Large intestine (tissue), 3 donors: ENCODE data around the gene NGEF. TPM values are rescaled to one million over a fixed set of nuclear protein-coding genes. Genes with fewer than 3 reads are reported as not detected.
A peak's percentile ranks its signal among the peaks of the same experiment; 100 is the strongest.

Source experiments
- DNase-seq, 2 donors: peaks; one replicate each; pipeline versions ENCODE4 v3.0.0 to v3.0.0-alpha.2; 2013
- H3K27ac ChIP-seq: one replicate; pipeline ENCODE4 v1.5.1; 2013; ENCODE audit warnings: low read length
- H3K27me3 ChIP-seq: 2 replicates; pipeline ENCODE4 v1.6.1; 2013; ENCODE audit warnings: low read length; ENCODE audit not compliant: control insufficient read depth, insufficient read depth
- H3K36me3 ChIP-seq: 2 replicates; pipeline ENCODE4 v1.6.1; 2013; ENCODE audit warnings: low read length; ENCODE audit not compliant: control insufficient read depth, insufficient read depth
- H3K4me1 ChIP-seq: one replicate; pipeline ENCODE4 v1.6.1; 2013; ENCODE audit warnings: low read length; ENCODE audit not compliant: control insufficient read depth, insufficient read depth
- H3K4me3 ChIP-seq: one replicate; pipeline ENCODE4 v1.5.1; 2013; ENCODE audit warnings: low read length
- H3K9me3 ChIP-seq: one replicate; pipeline ENCODE4 v1.6.1; 2013; ENCODE audit warnings: mild to moderate bottlenecking, low read depth, low read length, moderate library complexity; ENCODE audit not compliant: control insufficient read depth
- WGBS: methylation state at CpG from one replicate; pipeline ENCODE4 v1.1.5; 2013; ENCODE audit warnings: low lambda C conversion rate; ENCODE audit not compliant: insufficient coverage; 5-methylcytosine and 5-hydroxymethylcytosine counted together
- polyA plus RNA-seq: library from polyadenylated mRNA; unstranded; fragments of 120-200 nt; gene quantifications from one replicate; pipeline ENCODE4 v1.2.1, GENCODE V29; 2013

NGEF gene
- polyA plus RNA-seq, 1 donor = 22.9 TPM

DNA sequence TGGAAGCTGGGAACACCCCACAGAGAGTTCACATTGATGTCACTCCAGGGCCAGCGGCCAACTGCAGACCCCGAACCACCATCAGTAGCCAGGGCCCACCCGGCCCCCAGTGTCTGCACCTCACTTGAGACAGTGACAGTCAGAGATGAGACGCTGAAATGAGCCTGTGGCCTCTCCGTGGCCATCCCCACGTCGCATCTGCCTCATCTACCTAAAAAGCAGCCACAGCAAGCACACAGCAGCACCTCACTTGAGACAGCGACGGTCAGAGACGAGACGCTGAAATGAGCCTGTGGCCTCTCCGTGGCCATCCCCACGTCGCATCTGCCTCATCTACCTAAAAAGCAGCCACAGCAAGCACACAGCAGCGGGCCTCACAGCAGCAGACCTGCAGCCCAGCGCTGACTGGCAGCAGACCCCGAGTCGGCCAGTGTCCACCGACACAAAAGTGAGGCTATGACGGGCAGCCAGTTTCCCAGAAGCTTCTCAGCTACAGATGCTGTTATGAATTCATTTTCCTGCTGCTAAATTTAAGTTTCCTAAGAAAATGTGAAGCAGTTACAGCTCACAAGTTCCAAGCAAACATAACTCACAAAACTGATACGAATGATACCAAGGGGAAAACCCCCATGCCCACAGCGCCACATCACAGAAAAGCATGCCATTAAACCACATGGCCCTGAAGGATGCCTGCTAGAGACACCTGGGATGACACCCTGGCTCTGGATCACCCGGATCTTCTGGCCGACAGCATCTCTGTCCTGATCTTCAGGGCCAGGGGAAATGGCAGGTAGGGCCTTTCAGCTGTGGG lies 115.3 kb downstream of the NGEF start:
- H3K4me3 ChIP-seq = no peak overlapping the region
- DNase-seq = no peak
- no peak overlapping the region for H3K27ac ChIP-seq
- no peaks in the 10 kb centered on the region for H3K36me3 ChIP-seq
- H3K4me1 ChIP-seq = no peaks in the 10 kb centered on the region
- H3K27me3 ChIP-seq = peaks cover 3% of the 10 kb centered on the region
- no CpG with 5 or more reads among the region's 24 CpGs for WGBS
- H3K9me3 ChIP-seq = no peaks in the 10 kb centered on the region

DNA sequence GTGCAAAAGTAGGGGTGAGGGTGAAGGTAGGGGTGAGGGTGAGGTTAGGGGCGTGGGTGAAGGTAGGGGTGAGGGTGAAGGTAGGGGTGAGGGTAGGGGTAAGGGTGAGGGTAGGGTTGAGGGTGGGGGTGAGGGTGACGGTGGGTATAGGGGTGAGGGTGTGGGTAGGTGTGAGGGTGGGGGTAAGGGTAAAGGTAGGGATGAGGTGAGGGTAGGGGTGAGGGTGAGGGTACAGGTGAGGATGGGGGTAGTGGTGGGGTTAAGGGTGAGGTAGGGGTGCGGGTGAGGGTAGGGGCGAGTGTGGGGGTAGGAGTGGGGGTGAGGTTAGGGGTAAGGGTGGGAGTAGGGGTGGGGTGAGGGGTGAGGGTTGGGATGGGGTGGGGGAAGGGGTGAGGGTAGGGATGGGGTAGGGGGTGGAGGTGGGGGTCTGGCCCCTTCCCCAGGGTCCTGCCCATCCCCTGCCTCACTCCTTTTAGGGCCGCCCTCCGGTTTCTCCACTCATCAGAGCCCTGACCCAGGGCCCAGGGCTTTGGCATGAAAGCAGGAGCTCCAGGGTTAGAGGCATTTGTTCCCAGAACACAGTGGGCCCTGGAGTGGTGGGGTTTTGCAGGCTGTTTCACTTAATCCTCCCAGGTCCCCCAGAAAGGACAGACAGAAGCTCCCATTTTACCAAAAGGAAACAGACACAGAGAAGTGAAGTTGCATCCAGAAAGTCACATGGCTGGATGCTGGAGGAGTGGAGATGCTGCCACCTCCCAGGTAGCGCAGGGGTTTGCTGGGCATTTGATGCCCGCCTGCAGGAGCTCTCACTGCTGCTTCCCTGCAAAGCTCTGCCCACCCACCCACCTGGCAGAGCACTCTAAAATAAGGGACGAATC lies 116.1 kb downstream of the NGEF start:
- Histone ChIP-seq H3K27me3 (peaks cover under 1% of the 10 kb centered on the region), H3K9me3 (no peaks in the 10 kb centered on the region), H3K36me3 (no peaks in the 10 kb centered on the region), H3K4me3 (no peak overlapping the region), H3K27ac (no peak overlapping the region), H3K4me1 (no peaks in the 10 kb centered on the region)
- DNase-seq = no peak
- no CpG with 5 or more reads among the region's 9 CpGs for whole genome bisulfite sequencing

DNA sequence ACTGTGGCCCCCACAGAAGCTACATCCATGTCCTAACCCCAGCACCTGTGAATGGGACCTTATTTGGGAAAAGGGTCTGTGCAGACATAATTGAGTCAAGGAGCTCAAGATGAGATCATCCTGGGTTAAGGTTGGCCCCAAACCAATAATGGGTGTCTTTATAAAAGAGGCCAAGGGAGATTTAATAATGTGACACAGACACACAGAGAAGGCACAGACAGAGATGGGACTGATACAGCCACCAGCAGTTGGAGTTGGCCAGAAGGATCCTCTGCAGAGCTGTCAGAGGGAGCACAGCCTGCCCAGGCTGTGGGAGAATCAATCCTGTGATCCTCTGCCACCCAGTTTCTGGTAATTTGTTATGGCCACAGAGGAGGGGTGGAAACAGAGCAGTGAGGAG lies 116.9 kb downstream of the NGEF start:
- Histone ChIP-seq H3K9me3 (no peaks in the 10 kb centered on the region), H3K36me3 (no peaks in the 10 kb centered on the region), H3K4me1 (no peaks in the 10 kb centered on the region), H3K27me3 (no peaks in the 10 kb centered on the region), H3K4me3 (no peak overlapping the region), H3K27ac (no peak overlapping the region)
- DNase-seq = no peak

DNA sequence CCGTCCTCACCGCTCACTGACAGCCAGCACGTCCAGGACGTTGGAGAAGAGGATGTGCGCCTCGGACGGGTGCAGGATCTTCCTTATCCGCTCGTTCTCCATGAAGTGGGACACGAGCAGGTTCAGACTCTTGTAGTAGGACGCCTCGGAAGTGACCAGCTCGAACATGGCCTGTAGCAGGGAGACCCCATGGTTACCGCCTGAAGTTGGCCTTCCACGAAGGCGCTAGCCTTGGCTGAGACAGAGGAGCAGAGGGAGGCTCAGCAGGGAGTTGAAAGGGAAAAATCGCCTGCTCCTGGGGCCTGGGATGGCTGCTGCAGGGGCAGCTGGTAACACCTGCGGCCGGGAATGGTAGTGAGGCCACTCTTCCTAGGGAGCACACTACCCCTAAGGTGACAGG lies 118.3 kb downstream of the NGEF start:
- no peak overlapping the region for H3K4me3 ChIP-seq
- no peaks in the 10 kb centered on the region for H3K27me3 ChIP-seq
- WGBS = no CpG with 5 or more reads among the region's 19 CpGs
- H3K27ac ChIP-seq = no peak overlapping the region
- H3K4me1 ChIP-seq = peaks cover 2% of the 10 kb centered on the region
- H3K36me3 ChIP-seq = no peaks in the 10 kb centered on the region
- no peaks in the 10 kb centered on the region for H3K9me3 ChIP-seq
- DNase-seq = no peak

DNA sequence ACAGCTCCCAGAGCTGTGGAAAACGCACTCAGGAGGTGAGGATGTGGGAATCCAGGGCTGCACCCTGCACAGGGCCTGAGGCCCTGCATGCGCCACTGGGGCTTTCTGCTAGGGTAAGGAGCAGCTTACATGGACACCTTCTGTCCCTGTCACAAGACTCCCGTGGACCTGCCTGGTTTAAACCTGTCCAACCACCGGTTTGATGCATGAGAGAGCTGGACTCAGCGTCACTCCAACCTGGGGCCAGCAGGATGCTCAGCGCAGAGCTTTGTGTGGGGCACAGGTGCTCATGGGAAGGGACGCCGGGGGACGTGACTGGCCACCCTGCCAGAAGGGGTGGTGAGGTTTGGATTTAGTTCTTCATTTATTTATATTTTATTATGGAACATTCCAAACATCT lies 118.8 kb downstream of the NGEF start:
- H3K36me3 ChIP-seq = no peaks in the 10 kb centered on the region
- no peak overlapping the region for H3K27ac ChIP-seq
- no peak for DNase-seq
- no peaks in the 10 kb centered on the region for H3K27me3 ChIP-seq
- H3K9me3 ChIP-seq = no peaks in the 10 kb centered on the region
- no peak overlapping the region for H3K4me3 ChIP-seq
- peaks cover 2% of the 10 kb centered on the region for H3K4me1 ChIP-seq
- WGBS = no CpG with 5 or more reads among the region's 9 CpGs

DNA sequence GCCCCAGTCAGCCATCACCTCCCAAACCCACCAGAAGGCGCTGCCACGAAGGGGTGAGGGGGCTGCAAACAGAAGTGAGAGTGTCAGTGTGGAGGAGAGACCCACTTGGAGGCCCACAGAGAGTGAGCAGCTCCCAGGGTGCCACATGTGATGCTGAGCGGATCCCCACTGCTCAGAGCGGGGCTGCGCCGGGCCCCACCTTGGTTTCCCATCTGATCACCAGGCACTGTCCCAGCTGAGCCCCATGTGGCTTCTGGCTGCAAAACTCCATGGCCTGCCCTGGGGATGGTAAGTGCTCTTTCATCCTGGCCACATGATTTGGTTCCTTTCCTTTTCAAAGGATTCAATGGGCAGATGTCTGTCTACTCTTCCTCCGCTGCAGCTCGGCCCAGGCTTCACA lies 119.2 kb downstream of the NGEF start:
- DNase-seq = no peak
- no peaks in the 10 kb centered on the region for H3K27me3 ChIP-seq
- no peak overlapping the region for H3K27ac ChIP-seq
- no peaks in the 10 kb centered on the region for H3K9me3 ChIP-seq
- no peak overlapping the region for H3K4me3 ChIP-seq
- no peaks in the 10 kb centered on the region for H3K36me3 ChIP-seq
- H3K4me1 ChIP-seq = peaks cover 2% of the 10 kb centered on the region
- WGBS = no CpG with 5 or more reads among the region's 8 CpGs

DNA sequence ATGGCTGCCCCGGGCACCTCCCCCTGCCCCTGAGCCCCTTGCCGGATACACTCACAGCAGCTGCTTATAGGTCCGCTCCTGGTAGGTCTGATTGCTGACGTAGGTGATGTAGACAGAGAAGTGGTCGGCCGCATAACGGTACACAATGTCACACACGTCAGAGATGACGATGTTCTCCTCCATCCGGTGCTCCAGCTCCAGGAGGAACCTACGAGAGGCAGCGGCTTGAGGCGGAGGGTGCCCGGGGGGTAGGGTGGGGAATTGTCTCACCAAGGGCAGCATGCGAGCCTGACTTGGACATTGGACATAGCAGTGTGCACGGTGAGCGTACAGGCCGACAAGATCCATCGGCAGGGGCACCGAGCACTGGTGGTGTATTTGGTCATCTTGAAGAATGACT lies 120.2 kb downstream of the NGEF start:
- Histone ChIP-seq H3K9me3 (no peaks in the 10 kb centered on the region), H3K27me3 (no peaks in the 10 kb centered on the region), H3K4me3 (no peak overlapping the region), H3K4me1 (peaks cover 2% of the 10 kb centered on the region), H3K36me3 (no peaks in the 10 kb centered on the region), H3K27ac (no peak overlapping the region)
- no peak for DNase-seq
- WGBS = no CpG with 5 or more reads among the region's 20 CpGs

DNA sequence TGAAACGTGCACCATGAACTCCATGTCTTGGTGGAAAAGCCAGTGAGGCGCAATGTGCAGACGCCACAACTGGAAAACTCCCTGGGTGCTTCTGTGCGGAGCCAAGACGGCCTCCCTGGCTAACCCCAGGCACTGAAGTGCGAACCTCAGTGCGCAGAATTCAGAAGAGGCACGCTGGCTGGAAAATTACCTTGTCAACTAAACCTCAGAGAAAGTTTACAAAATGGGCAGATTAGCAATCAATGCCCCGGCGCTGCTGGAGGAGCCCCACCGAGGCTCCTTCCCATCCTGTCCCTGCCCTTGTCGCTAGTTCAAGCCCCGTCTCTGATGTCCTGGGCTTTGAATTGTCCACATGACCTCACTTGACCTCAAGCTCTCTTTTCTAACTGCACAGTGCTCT lies 120.8 kb downstream of the NGEF start:
- peaks cover 2% of the 10 kb centered on the region for H3K4me1 ChIP-seq
- H3K27me3 ChIP-seq = no peaks in the 10 kb centered on the region
- WGBS = no CpG with 5 or more reads among the region's 13 CpGs
- H3K9me3 ChIP-seq = no peaks in the 10 kb centered on the region
- no peaks in the 10 kb centered on the region for H3K36me3 ChIP-seq
- no peak for DNase-seq
- H3K4me3 ChIP-seq = no peak overlapping the region
- no peak overlapping the region for H3K27ac ChIP-seq

DNA sequence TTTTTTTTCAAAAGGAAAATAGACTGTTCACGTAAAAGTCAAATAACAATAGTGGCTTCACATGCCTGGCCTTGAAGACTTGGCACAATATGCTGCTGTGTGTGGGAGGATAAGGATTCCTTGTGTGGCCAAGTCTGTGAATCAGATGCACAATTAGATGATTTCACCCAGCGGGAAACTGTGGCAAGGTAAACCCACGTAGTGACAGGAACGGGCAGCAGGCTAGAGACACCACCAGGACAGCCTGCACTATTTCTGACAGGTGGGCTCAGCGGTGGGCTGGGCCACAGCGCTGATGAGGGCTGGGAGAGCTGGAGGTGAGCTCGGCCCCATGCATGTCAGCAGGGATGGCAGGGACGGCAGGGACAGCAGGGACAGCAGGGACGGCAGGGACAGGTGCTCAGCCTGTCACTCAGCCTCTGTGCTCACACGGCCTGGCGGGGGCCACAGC lies 121.4 kb downstream of the NGEF start:
- no peaks in the 10 kb centered on the region for H3K36me3 ChIP-seq
- peaks cover 2% of the 10 kb centered on the region for H3K4me1 ChIP-seq
- no CpG with 5 or more reads among the region's 11 CpGs for WGBS
- H3K4me3 ChIP-seq = no peak overlapping the region
- no peaks in the 10 kb centered on the region for H3K27me3 ChIP-seq
- H3K9me3 ChIP-seq = no peaks in the 10 kb centered on the region
- no peak overlapping the region for H3K27ac ChIP-seq
- DNase-seq = no peak

DNA sequence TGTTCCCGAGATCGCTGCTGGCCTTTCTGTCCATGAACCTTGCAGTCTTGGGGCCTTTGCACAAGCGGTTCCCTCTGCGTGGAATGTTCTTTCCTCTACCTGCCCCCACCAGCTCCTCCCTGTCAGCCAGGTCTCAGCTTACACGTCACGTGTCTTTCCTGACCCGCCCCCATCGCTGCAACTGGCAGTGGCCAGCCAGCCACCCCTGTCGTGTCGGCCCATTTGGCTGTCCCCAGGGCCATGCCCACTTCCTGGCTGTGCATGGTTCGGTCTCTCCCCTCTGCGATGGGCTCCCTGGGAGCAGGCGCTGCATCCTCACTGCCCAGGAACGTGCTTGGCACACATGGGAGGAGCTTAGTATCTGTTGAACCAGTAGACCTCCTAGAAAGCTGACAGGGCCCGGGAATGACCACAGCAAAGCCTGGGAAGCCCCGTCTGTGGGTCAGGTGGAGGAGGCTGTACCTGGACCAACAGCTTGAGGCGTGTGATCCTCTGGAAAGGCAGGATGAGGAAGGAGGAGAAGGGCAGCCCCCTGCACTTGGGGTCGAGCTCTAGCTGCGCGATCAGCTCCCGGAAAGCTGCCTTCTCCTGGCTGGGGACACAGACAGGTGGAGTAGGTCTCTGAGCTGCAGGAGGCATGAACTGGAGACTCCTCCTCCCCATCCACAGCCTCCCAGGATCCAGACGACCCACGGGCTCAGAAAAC lies 122.0 kb downstream of the NGEF start:
- H3K4me1 ChIP-seq = peaks cover 2% of the 10 kb centered on the region
- no peaks in the 10 kb centered on the region for H3K27me3 ChIP-seq
- WGBS = 23% methylated on average over 2 of the region's 23 CpGs
- peak; percentile 25 to 54 for DNase-seq
- no peak overlapping the region for H3K4me3 ChIP-seq
- H3K9me3 ChIP-seq = no peaks in the 10 kb centered on the region
- H3K27ac ChIP-seq = no peak overlapping the region
- no peaks in the 10 kb centered on the region for H3K36me3 ChIP-seq
